CD8-positive, alpha-beta memory T cell (primary cell): ENCODE data around the gene MTMR12. TPM values are rescaled to one million over a fixed set of nuclear protein-coding genes. Genes with fewer than 3 reads are reported as not detected.
A peak's percentile ranks its signal among the peaks of the same experiment; 100 is the strongest.

Source experiments
- CTCF ChIA-PET: fragments of 350-600 bp; sonication (Branson Sonifier 250); formaldehyde crosslinking; loops from one replicate; lab custom pipeline; 2021; ENCODE audit warnings: antibody characterized with exemption; lab: Charles Lee
- POLR2A ChIA-PET: fragments of 350-600 bp; sonication (Branson Sonifier 250); formaldehyde crosslinking; loops from one replicate; lab custom pipeline; 2021; ENCODE audit warnings: antibody characterized with exemption; lab: Charles Lee
- DNase-seq, 5 donors: peaks; one replicate each; pipeline versions ENCODE4 v3.0.0 to v3.0.0-alpha.2; 2020 to 2022; ENCODE audit warnings: mixed read lengths in 1 of 5
- H3K27ac ChIP-seq: one replicate; pipeline ENCODE4 v1.7.0; 2013; ENCODE audit warnings: low read depth, mild to moderate bottlenecking, low read length, moderate library complexity
- H3K27me3 ChIP-seq: 2 replicates; pipeline ENCODE4 v1.7.0; 2013; ENCODE audit warnings: low read length, mild to moderate bottlenecking; ENCODE audit not compliant: insufficient read depth, poor library complexity, severe bottlenecking
- H3K36me3 ChIP-seq: 2 replicates; pipeline ENCODE4 v1.7.0; 2013; ENCODE audit warnings: mild to moderate bottlenecking, low read length, moderate library complexity; ENCODE audit not compliant: insufficient read depth
- H3K4me1 ChIP-seq: 2 replicates; pipeline ENCODE4 v1.7.0; 2013; ENCODE audit warnings: mild to moderate bottlenecking, low read length, moderate library complexity; ENCODE audit not compliant: insufficient read depth
- H3K4me3 ChIP-seq: 2 replicates; pipeline ENCODE4 v1.7.0; 2013; ENCODE audit warnings: mild to moderate bottlenecking, low read length
- H3K9me3 ChIP-seq: 2 replicates; pipeline ENCODE4 v1.7.0; 2013; ENCODE audit warnings: mild to moderate bottlenecking, low read length
- H3K27ac Mint-ChIP-seq, 8 donors: one replicate each; pipeline ENCODE4 v1.8.0; 2020 to 2021; ENCODE audit warnings: mixed read lengths in 8 of 8, mild to moderate bottlenecking in 6 of 8, inconsistent platforms in 3 of 8, moderate library complexity in 3 of 8
- H3K27me3 Mint-ChIP-seq, 2 donors: one replicate each; pipeline ENCODE4 v1.8.0; 2020 to 2021; ENCODE audit warnings: mixed read lengths in 2 of 2, mild to moderate bottlenecking in 1 of 2, moderate library complexity in 1 of 2
- H3K36me3 Mint-ChIP-seq, 3 donors: one replicate each; pipeline ENCODE4 v1.8.0; 2020 to 2021; ENCODE audit warnings: mixed read lengths in 3 of 3, inconsistent platforms in 1 of 3, mild to moderate bottlenecking in 1 of 3
- H3K4me1 Mint-ChIP-seq, 3 donors: one replicate each; pipeline ENCODE4 v1.8.0; 2020 to 2021; ENCODE audit warnings: mixed read lengths in 3 of 3, inconsistent platforms in 1 of 3, mild to moderate bottlenecking in 1 of 3
- H3K4me3 Mint-ChIP-seq, 7 donors: one replicate each; pipeline ENCODE4 v1.8.0; 2020 to 2021; ENCODE audit warnings: mixed read lengths in 7 of 7, mild to moderate bottlenecking in 6 of 7, moderate library complexity in 4 of 7, inconsistent platforms in 2 of 7
- H3K9me3 Mint-ChIP-seq, 5 donors: one replicate each; pipeline ENCODE4 v1.8.0; 2020 to 2022; ENCODE audit warnings: mixed read lengths in 5 of 5, mild to moderate bottlenecking in 3 of 5, moderate library complexity in 2 of 5, inconsistent platforms in 1 of 5
- polyA plus RNA-seq: library from polyadenylated mRNA; unstranded; fragments of 300-500 nt; fragmentation: Illumina TruSeq; gene quantifications from one replicate; pipeline ENCODE4 v1.2.3, GENCODE V29; 2021
- total RNA-seq, 2 experiments: library from RNA; stranded (reverse); gene quantifications; one replicate each; pipeline ENCODE4 v1.2.3, GENCODE V29; 2021

Gene MTMR12
- total and polyA plus RNA-seq, 3 experiments from 2014 or later: 20.4 to 27.4 (median 25.4) TPM

DNA sequence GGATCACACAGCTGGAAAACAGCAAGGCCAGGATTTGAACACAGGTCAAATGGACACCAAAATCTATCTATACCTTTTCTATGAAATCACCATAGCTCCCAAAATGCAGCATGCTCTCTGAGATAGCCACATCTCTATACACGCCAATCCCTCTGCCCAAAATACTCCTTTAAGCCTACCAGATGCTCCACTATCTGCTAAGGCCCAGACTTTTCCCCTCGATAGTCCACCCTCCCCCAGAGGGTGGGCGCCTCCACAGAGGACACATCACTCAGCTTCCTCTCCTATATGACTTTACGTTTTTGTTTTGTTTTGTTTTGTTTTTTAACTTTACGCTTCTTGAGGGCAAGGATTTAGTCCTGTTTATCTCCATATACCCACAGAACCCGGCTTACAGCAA, 46.8 kb downstream of the MTMR12 start:
- Mint-ChIP-seq H3K27ac (peak overlapping the region in 2 of 8 donors; percentile 14 to 56), H3K4me1 (peaks cover 5 to 6% (median 5%) of the 10 kb centered on the region in 3 donors), H3K9me3 (no peaks in the 10 kb centered on the region), H3K36me3 (peaks cover 10 to 87% (median 33%) of the 10 kb centered on the region in 3 donors), H3K4me3 (no peak overlapping the region), H3K27me3 (no peaks in the 10 kb centered on the region)
- Histone ChIP-seq H3K4me1 (no peaks in the 10 kb centered on the region), H3K9me3 (no peaks in the 10 kb centered on the region), H3K27ac (no peak overlapping the region), H3K27me3 (no peaks in the 10 kb centered on the region), H3K36me3 (peaks cover 35% of the 10 kb centered on the region), H3K4me3 (no peak overlapping the region)
- CTCF ChIA-PET: interaction anchor here (1.2 kb wide), 1 partner anchor 64 kb away, joined by 4 read pairs; no protein-coding TSS in a partner anchor
- DNase-seq: no peak
- POLR2A ChIA-PET: no interaction called here

DNA sequence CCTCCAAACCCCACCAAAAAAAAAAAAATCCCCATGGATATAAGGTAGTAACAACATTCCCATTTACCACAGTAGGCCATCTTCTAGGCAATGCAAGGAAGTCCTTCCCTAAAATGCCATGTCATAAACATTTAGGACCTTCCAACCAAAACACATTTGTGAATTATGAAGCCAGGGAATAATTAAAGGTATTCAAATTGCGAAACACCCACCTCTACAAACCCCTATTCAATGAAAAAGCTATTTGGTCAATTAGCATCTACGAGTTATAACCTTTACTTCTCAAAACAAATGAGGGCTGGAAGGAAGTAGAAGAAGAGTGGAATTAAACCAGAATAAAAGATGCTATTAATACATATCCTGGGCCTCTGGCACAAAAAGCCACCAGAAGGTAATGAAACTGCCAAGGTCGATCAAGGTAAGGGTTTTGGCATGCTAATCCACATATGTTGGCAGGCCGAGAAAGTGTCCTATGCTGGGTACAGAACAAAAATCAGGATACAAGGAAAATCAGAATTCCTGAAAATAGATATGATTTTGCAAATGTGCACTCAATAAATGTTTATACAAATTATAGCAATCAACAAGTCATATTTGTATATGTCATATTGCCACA, 47.7 kb downstream of the MTMR12 start:
- CTCF ChIA-PET: interaction anchor here (1.2 kb wide), 1 partner anchor 64 kb away, joined by 4 read pairs; no protein-coding TSS in a partner anchor
- Mint-ChIP-seq H3K36me3 (peaks cover 10 to 84% (median 27%) of the 10 kb centered on the region in 3 donors), H3K27ac (peak overlapping the region in 1 of 8 donors; percentile 38), H3K27me3 (no peaks in the 10 kb centered on the region), H3K9me3 (no peaks in the 10 kb centered on the region), H3K4me1 (peaks cover 5 to 6% (median 5%) of the 10 kb centered on the region in 3 donors), H3K4me3 (no peak overlapping the region)
- peaks cover 27% of the 10 kb centered on the region for H3K36me3 ChIP-seq
- H3K27ac ChIP-seq: no peak overlapping the region
- no peaks in the 10 kb centered on the region for H3K9me3 ChIP-seq
- no peak for DNase-seq
- H3K4me3 ChIP-seq: no peak overlapping the region
- no peaks in the 10 kb centered on the region for H3K4me1 ChIP-seq
- no peaks in the 10 kb centered on the region for H3K27me3 ChIP-seq
- POLR2A ChIA-PET: no interaction called here

DNA sequence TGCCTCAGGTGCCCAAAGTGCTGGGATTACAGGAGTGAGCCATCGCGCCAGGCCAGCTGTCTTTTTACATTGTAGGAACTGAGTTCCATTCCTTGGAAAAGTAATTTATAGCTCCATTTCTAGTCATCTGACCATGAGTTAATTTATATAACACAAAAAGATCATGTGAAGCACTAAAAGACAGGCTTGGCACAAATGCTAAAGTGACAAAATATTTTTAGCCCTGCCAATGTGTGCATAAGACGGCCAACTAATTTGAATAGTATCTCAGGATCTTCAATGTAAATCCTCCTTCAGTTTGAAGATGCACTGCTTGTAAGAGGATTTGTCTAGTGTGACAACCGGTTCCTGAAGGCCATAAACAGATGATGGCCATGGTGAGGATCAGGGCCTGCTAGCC, 49.1 kb downstream of the MTMR12 start:
- Mint-ChIP-seq H3K36me3 (peaks cover 10 to 87% (median 27%) of the 10 kb centered on the region in 3 donors), H3K4me1 (peaks cover 5 to 6% (median 5%) of the 10 kb centered on the region in 3 donors)
- peaks cover 30% of the 10 kb centered on the region for H3K36me3 ChIP-seq

GRCh38 chr5:32261198-32261597, 51.5 kb downstream of the MTMR12 start:
- Mint-ChIP-seq H3K4me1 (peaks cover 5 to 6% (median 5%) of the 10 kb centered on the region in 3 donors), H3K4me3 (no peak overlapping the region), H3K27me3 (no peaks in the 10 kb centered on the region), H3K27ac (peak overlapping the region in 4 of 8 donors; percentile 7 to 80 (median 64)), H3K36me3 (peaks cover 10 to 81% (median 31%) of the 10 kb centered on the region in 3 donors), H3K9me3 (no peaks in the 10 kb centered on the region)
- no peak for DNase-seq
- peaks cover 41% of the 10 kb centered on the region for H3K36me3 ChIP-seq
- H3K9me3 ChIP-seq: no peaks in the 10 kb centered on the region
- no peaks in the 10 kb centered on the region for H3K4me1 ChIP-seq
- no peak overlapping the region for H3K4me3 ChIP-seq
- no peaks in the 10 kb centered on the region for H3K27me3 ChIP-seq
- H3K27ac ChIP-seq: no peak overlapping the region
- ChIA-PET CTCF (no interaction called here), POLR2A (no interaction called here)

More for the DNA sequence above, 49.1 kb downstream of the MTMR12 start:
- no peaks in the 10 kb centered on the region for H3K27me3 ChIP-seq
- ChIA-PET CTCF (no interaction called here), POLR2A (no interaction called here)
- H3K9me3 ChIP-seq: no peaks in the 10 kb centered on the region
- H3K27ac Mint-ChIP-seq: no peak overlapping the region
- no peak overlapping the region for H3K27ac ChIP-seq
- H3K4me3 Mint-ChIP-seq: no peak overlapping the region
- H3K4me1 ChIP-seq: no peaks in the 10 kb centered on the region
- no peaks in the 10 kb centered on the region for H3K9me3 Mint-ChIP-seq
- no peaks in the 10 kb centered on the region for H3K27me3 Mint-ChIP-seq
- DNase-seq: no peak
- H3K4me3 ChIP-seq: no peak overlapping the region

DNA sequence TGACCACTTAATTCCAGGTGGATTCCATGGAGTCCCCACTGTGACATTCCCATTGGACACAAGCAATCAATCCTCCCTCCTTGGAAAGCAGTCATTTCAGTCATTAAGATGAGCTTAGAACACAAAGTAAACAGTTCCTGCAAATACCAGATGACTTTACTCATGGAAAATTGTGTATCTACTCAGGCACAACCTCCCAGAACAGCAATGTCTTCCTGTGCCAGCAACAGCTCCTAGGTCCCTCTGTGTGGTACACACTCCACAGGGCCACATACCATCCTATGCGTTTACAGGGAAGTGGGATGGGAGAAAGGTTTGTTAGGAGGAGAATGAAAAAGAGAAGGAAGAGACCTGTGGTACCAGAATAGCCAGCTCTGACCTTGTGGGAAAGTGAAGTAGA, 53.7 kb downstream of the MTMR12 start:
- peak overlapping the region in 5 of 8 donors; percentile 27 to 72 (median 46) for H3K27ac Mint-ChIP-seq
- ChIA-PET CTCF (interaction anchor here (1.0 to 1.4 kb wide), 2 partner anchors 27 to 70 kb away, joined by 4 to 7 read pairs; no protein-coding TSS in a partner anchor), POLR2A (no interaction called here)
- Histone ChIP-seq H3K9me3 (no peaks in the 10 kb centered on the region), H3K4me1 (no peaks in the 10 kb centered on the region), H3K27me3 (no peaks in the 10 kb centered on the region), H3K4me3 (no peak overlapping the region), H3K36me3 (peaks cover 52% of the 10 kb centered on the region), H3K27ac (no peak overlapping the region)
- H3K4me3 Mint-ChIP-seq: no peak overlapping the region
- H3K9me3 Mint-ChIP-seq: no peaks in the 10 kb centered on the region
- DNase-seq: no peak
- H3K27me3 Mint-ChIP-seq: no peaks in the 10 kb centered on the region
- peaks cover 4 to 6% (median 5%) of the 10 kb centered on the region in 3 donors for H3K4me1 Mint-ChIP-seq
- peaks cover 13 to 82% (median 34%) of the 10 kb centered on the region in 3 donors for H3K36me3 Mint-ChIP-seq

- no peak overlapping the region for H3K4me3 Mint-ChIP-seq
- no peak overlapping the region for H3K27ac ChIP-seq
- H3K9me3 ChIP-seq: no peaks in the 10 kb centered on the region
- H3K27me3 ChIP-seq: no peaks in the 10 kb centered on the region
- POLR2A ChIA-PET: no interaction called here
- no peaks in the 10 kb centered on the region for H3K4me1 ChIP-seq
- CTCF ChIA-PET: interaction anchor here (0.9 to 1.0 kb wide), 2 partner anchors 10 to 26 kb away, joined by 3 to 7 read pairs; no protein-coding TSS in a partner anchor
- no peaks in the 10 kb centered on the region for H3K27me3 Mint-ChIP-seq
- no peak for DNase-seq
- no peak overlapping the region for H3K27ac Mint-ChIP-seq
- peaks cover 4 to 6% (median 5%) of the 10 kb centered on the region in 3 donors for H3K4me1 Mint-ChIP-seq
- no peak overlapping the region for H3K4me3 ChIP-seq
- no peaks in the 10 kb centered on the region for H3K9me3 Mint-ChIP-seq
- H3K36me3 Mint-ChIP-seq: peaks cover 12 to 81% (median 34%) of the 10 kb centered on the region in 3 donors
- H3K36me3 ChIP-seq: peaks cover 54% of the 10 kb centered on the region
Measured at GRCh38 chr5:32258424-32258823, 54.3 kb downstream of the MTMR12 start.

DNA sequence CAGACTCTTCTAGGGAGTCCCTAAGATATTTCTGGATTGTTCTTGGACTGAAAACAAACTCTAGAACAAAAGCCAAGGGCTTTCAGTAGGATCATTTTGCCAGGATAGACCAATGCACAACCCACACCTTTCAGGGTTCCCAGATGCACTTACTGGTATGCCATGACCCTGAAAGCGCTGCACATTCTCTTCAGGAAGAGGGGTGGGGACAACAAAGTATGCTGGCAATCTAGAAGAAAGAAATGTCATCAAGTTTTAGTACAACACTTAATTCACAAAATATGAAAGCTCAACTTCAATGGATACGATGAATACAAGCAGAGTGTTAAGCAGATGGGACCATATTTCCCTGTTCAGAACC, 57.2 kb downstream of the MTMR12 start:
- Histone ChIP-seq H3K27me3 (no peaks in the 10 kb centered on the region), H3K9me3 (no peaks in the 10 kb centered on the region), H3K36me3 (peaks cover 51% of the 10 kb centered on the region), H3K27ac (no peak overlapping the region), H3K4me1 (no peaks in the 10 kb centered on the region), H3K4me3 (no peak overlapping the region)
- Mint-ChIP-seq H3K4me1 (no peaks in the 10 kb centered on the region), H3K36me3 (peaks cover 9 to 81% (median 29%) of the 10 kb centered on the region in 3 donors), H3K9me3 (no peaks in the 10 kb centered on the region), H3K27ac (peak overlapping the region in 3 of 8 donors; percentile 36 to 45 (median 44)), H3K27me3 (no peaks in the 10 kb centered on the region), H3K4me3 (no peak overlapping the region)
- DNase-seq: no peak
- ChIA-PET CTCF (no interaction called here), POLR2A (no interaction called here)

DNA sequence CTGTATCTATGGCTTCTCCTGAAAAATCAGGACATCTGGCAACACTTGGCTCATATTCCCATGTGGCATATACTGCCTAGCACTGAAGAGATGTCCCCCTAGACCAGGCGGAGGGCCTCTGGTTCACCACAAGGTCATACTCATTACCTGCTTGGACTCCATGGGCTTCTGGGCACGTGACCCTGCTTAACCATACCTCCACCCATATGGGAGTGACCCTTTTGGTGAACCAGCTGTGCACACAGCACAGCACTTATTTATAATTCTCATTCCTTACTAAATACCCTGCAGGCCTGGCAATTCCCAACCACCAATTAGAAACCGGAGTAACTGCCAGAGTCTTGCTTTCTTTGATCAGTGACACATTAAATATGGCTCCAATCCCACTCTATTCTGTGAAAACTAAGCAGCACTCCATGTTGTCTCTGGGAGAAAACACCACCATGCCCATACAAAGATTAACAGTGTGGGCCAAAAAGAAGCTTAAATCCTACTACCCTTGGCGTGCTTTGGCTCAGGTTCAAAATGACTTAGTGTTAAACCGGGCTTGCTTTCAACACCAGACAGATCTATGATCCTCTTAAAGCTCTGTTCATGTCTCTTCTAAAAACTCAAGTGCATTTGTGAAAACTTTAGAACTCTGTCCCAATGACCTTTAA, 57.7 kb downstream of the MTMR12 start:
- Mint-ChIP-seq H3K4me3 (no peak overlapping the region), H3K4me1 (no peaks in the 10 kb centered on the region), H3K27ac (peak overlapping the region in 3 of 8 donors; percentile 4 to 44 (median 36)), H3K36me3 (peaks cover 9 to 82% (median 30%) of the 10 kb centered on the region in 3 donors), H3K27me3 (no peaks in the 10 kb centered on the region), H3K9me3 (no peaks in the 10 kb centered on the region)
- H3K4me1 ChIP-seq: no peaks in the 10 kb centered on the region
- H3K27ac ChIP-seq: no peak overlapping the region
- no peaks in the 10 kb centered on the region for H3K27me3 ChIP-seq
- no peak for DNase-seq
- ChIA-PET POLR2A (no interaction called here), CTCF (no interaction called here)
- no peaks in the 10 kb centered on the region for H3K9me3 ChIP-seq
- peaks cover 55% of the 10 kb centered on the region for H3K36me3 ChIP-seq
- no peak overlapping the region for H3K4me3 ChIP-seq
